Stomach (tissue), 4 donors: ENCODE measurements around the gene MEGF9.

Source experiments
- CTCF ChIP-seq, 7 experiments: fragments of 450-650 bp in 4 of 7; fragments of 200-600 bp in 3 of 7; sonication (generic) in 3 of 7; IDR thresholded peaks; one replicate each; pipeline ENCODE4 v1.5.1; 2016 to 2019; ENCODE audit warnings: antibody characterized with exemption in 7 of 7, control low read depth in 2 of 7, mild to moderate bottlenecking in 1 of 7
- EP300 ChIP-seq: sonication (generic); formaldehyde crosslinking; IDR thresholded peaks from one replicate; pipeline ENCODE4 v1.6.1; 2017; ENCODE audit warnings: antibody characterized with exemption
- POLR2A ChIP-seq, 4 donors: fragments of 450-650 bp; IDR thresholded peaks; one replicate each; pipeline ENCODE4 v1.6.1; 2016; ENCODE audit warnings: antibody characterized with exemption in 4 of 4, control low read depth in 2 of 4, mild to moderate bottlenecking in 1 of 4, moderate library complexity in 1 of 4

- TF ChIP-seq CTCF (IDR thresholded peaks at IDR 0.05) (no peak), EP300 (no peak), POLR2A (IDR thresholded peaks at IDR 0.05) (no peak)
Observed at GRCh38 chr9:120621941-120622340, 92.3 kb downstream of the MEGF9 start.
